ENCODE measurements around the gene SIAH3.
A peak's percentile ranks its signal among the peaks of the same experiment; 100 is the strongest.

The SIAH3 gene

GRCh38 chr13:45861322-45861721 lies 9.8 kb upstream of the SIAH3 start:
- Histone ChIP-seq H3K9me3 (ENCODE audit: control insufficient read depth, low read length) (peaks cover 16% of the 10 kb centered on the region), H3K9ac (ENCODE audit: low read length) (no peak overlapping the region), H3K4me1 (ENCODE audit: control insufficient read depth, insufficient read depth, low read length) (no peaks in the 10 kb centered on the region), H3K27me3 (replicated peaks; ENCODE audit: control insufficient read depth, insufficient read depth, low read length) (peaks cover 53% of the 10 kb centered on the region), H3K36me3 (ENCODE audit: control insufficient read depth, insufficient read depth, low read length, severe bottlenecking) (no peaks in the 10 kb centered on the region), H3K4me3 (ENCODE audit: low read length) (no peak overlapping the region)
- peak; percentile 6 for DNase-seq (ENCODE audit: low read depth)

GRCh38 chr13:45860240-45860639 lies 8.7 kb upstream of the SIAH3 start:
- DNase-seq (ENCODE audit: low read depth) = no peak
- Histone ChIP-seq H3K4me1 (ENCODE audit: control insufficient read depth, insufficient read depth, low read length) (no peaks in the 10 kb centered on the region), H3K9me3 (ENCODE audit: control insufficient read depth, low read length) (peaks cover 19% of the 10 kb centered on the region), H3K36me3 (ENCODE audit: control insufficient read depth, insufficient read depth, low read length, severe bottlenecking) (no peaks in the 10 kb centered on the region), H3K9ac (ENCODE audit: low read length) (no peak overlapping the region), H3K4me3 (ENCODE audit: low read length) (no peak overlapping the region), H3K27me3 (replicated peaks; ENCODE audit: control insufficient read depth, insufficient read depth, low read length) (peaks cover 60% of the 10 kb centered on the region)

- H3K36me3 ChIP-seq (ENCODE audit: control insufficient read depth, insufficient read depth, low read length, severe bottlenecking) = no peaks in the 10 kb centered on the region
- peaks cover 60% of the 10 kb centered on the region for H3K27me3 ChIP-seq (replicated peaks; ENCODE audit: control insufficient read depth, insufficient read depth, low read length)
- H3K4me1 ChIP-seq (ENCODE audit: control insufficient read depth, insufficient read depth, low read length) = no peaks in the 10 kb centered on the region
- H3K4me3 ChIP-seq (ENCODE audit: low read length) = no peak overlapping the region
- DNase-seq (ENCODE audit: low read depth) = no peak
- H3K9ac ChIP-seq (ENCODE audit: low read length) = no peak overlapping the region
- peaks cover 25% of the 10 kb centered on the region for H3K9me3 ChIP-seq (ENCODE audit: control insufficient read depth, low read length)
Measured at GRCh38 chr13:45859705-45860104, 8.2 kb upstream of the SIAH3 start.

- no peaks in the 10 kb centered on the region for H3K36me3 ChIP-seq (ENCODE audit: control insufficient read depth, insufficient read depth, low read length, severe bottlenecking)
- peaks cover 90% of the 10 kb centered on the region for H3K27me3 ChIP-seq (replicated peaks; ENCODE audit: control insufficient read depth, insufficient read depth, low read length)
- no peak for DNase-seq (ENCODE audit: low read depth)
- H3K9ac ChIP-seq (ENCODE audit: low read length) = no peak overlapping the region
- no peak overlapping the region for H3K4me3 ChIP-seq (ENCODE audit: low read length)
- peaks cover 19% of the 10 kb centered on the region for H3K9me3 ChIP-seq (ENCODE audit: control insufficient read depth, low read length)
- peaks cover 13% of the 10 kb centered on the region for H3K4me1 ChIP-seq (ENCODE audit: control insufficient read depth, insufficient read depth, low read length)
Measured at GRCh38 chr13:45852494-45852893, 941 bp upstream of the SIAH3 start.

- peak overlapping the region; percentile 67 for H3K4me3 ChIP-seq (ENCODE audit: low read length)
- no peak overlapping the region for H3K9ac ChIP-seq (ENCODE audit: low read length)
- peaks cover 13% of the 10 kb centered on the region for H3K4me1 ChIP-seq (ENCODE audit: control insufficient read depth, insufficient read depth, low read length)
- H3K27me3 ChIP-seq (replicated peaks; ENCODE audit: control insufficient read depth, insufficient read depth, low read length) = peaks cover 95% of the 10 kb centered on the region
- peaks cover 19% of the 10 kb centered on the region for H3K9me3 ChIP-seq (ENCODE audit: control insufficient read depth, low read length)
- H3K36me3 ChIP-seq (ENCODE audit: control insufficient read depth, insufficient read depth, low read length, severe bottlenecking) = no peaks in the 10 kb centered on the region
- no peak for DNase-seq (ENCODE audit: low read depth)
Measured at GRCh38 chr13:45851956-45852355, 403 bp upstream of the SIAH3 start.

- Histone ChIP-seq H3K9ac (ENCODE audit: low read length) (no peak overlapping the region), H3K9me3 (ENCODE audit: control insufficient read depth, low read length) (peaks cover 14% of the 10 kb centered on the region), H3K36me3 (ENCODE audit: control insufficient read depth, insufficient read depth, low read length, severe bottlenecking) (no peaks in the 10 kb centered on the region), H3K4me3 (ENCODE audit: low read length) (no peak overlapping the region), H3K27me3 (replicated peaks; ENCODE audit: control insufficient read depth, insufficient read depth, low read length) (peaks cover 93% of the 10 kb centered on the region), H3K4me1 (ENCODE audit: control insufficient read depth, insufficient read depth, low read length) (peaks cover 13% of the 10 kb centered on the region)
- DNase-seq (ENCODE audit: low read depth) = no peak
Measured at GRCh38 chr13:45850027-45850613, 1.4 kb downstream of the SIAH3 start.

- peaks cover 93% of the 10 kb centered on the region for H3K27me3 ChIP-seq (replicated peaks; ENCODE audit: control insufficient read depth, insufficient read depth, low read length)
- peaks cover 7% of the 10 kb centered on the region for H3K9me3 ChIP-seq (ENCODE audit: control insufficient read depth, low read length)
- H3K4me3 ChIP-seq (ENCODE audit: low read length) = no peak overlapping the region
- H3K9ac ChIP-seq (ENCODE audit: low read length) = no peak overlapping the region
- H3K4me1 ChIP-seq (ENCODE audit: control insufficient read depth, insufficient read depth, low read length) = peaks cover 13% of the 10 kb centered on the region
- no peak for DNase-seq (ENCODE audit: low read depth)
- no peaks in the 10 kb centered on the region for H3K36me3 ChIP-seq (ENCODE audit: control insufficient read depth, insufficient read depth, low read length, severe bottlenecking)
Measured at GRCh38 chr13:45849408-45849807, 2.1 kb downstream of the SIAH3 start.

- no peak for DNase-seq (ENCODE audit: low read depth)
- H3K36me3 ChIP-seq (ENCODE audit: control insufficient read depth, insufficient read depth, low read length, severe bottlenecking) = no peaks in the 10 kb centered on the region
- H3K27me3 ChIP-seq (replicated peaks; ENCODE audit: control insufficient read depth, insufficient read depth, low read length) = peaks cover 88% of the 10 kb centered on the region
Measured at GRCh38 chr13:45847554-45848224, 3.9 kb downstream of the SIAH3 start.

GRCh38 chr13:45846681-45847080 lies 4.9 kb downstream of the SIAH3 start:
- DNase-seq (ENCODE audit: low read depth) = no peak
- Histone ChIP-seq H3K36me3 (ENCODE audit: control insufficient read depth, insufficient read depth, low read length, severe bottlenecking) (no peaks in the 10 kb centered on the region), H3K4me3 (ENCODE audit: low read length) (no peak overlapping the region), H3K9ac (ENCODE audit: low read length) (no peak overlapping the region), H3K27me3 (replicated peaks; ENCODE audit: control insufficient read depth, insufficient read depth, low read length) (peaks cover 87% of the 10 kb centered on the region), H3K4me1 (ENCODE audit: control insufficient read depth, insufficient read depth, low read length) (peaks cover 13% of the 10 kb centered on the region), H3K9me3 (ENCODE audit: control insufficient read depth, low read length) (no peaks in the 10 kb centered on the region)

More at GRCh38 chr13:45847554-45848224, 3.9 kb downstream of the SIAH3 start:
- Histone ChIP-seq H3K9me3 (ENCODE audit: control insufficient read depth, low read length) (no peaks in the 10 kb centered on the region), H3K9ac (ENCODE audit: low read length) (no peak overlapping the region), H3K4me3 (ENCODE audit: low read length) (no peak overlapping the region), H3K4me1 (ENCODE audit: control insufficient read depth, insufficient read depth, low read length) (peaks cover 13% of the 10 kb centered on the region)

GRCh38 chr13:45838171-45838745 lies 13.3 kb downstream of the SIAH3 start:
- Histone ChIP-seq H3K36me3 (ENCODE audit: control insufficient read depth, insufficient read depth, low read length, severe bottlenecking) (no peaks in the 10 kb centered on the region), H3K9ac (ENCODE audit: low read length) (no peak overlapping the region), H3K4me1 (ENCODE audit: control insufficient read depth, insufficient read depth, low read length) (peaks cover 15% of the 10 kb centered on the region), H3K9me3 (ENCODE audit: control insufficient read depth, low read length) (no peaks in the 10 kb centered on the region), H3K4me3 (ENCODE audit: low read length) (no peak overlapping the region), H3K27me3 (replicated peaks; ENCODE audit: control insufficient read depth, insufficient read depth, low read length) (peaks cover 27% of the 10 kb centered on the region)
- no peak for DNase-seq (ENCODE audit: low read depth)

- peaks cover 20% of the 10 kb centered on the region for H3K27me3 ChIP-seq (replicated peaks; ENCODE audit: control insufficient read depth, insufficient read depth, low read length)
- H3K4me3 ChIP-seq (ENCODE audit: low read length) = no peak overlapping the region
- H3K9ac ChIP-seq (ENCODE audit: low read length) = no peak overlapping the region
- H3K36me3 ChIP-seq (ENCODE audit: control insufficient read depth, insufficient read depth, low read length, severe bottlenecking) = no peaks in the 10 kb centered on the region
- no peak for DNase-seq (ENCODE audit: low read depth)
- peaks cover 15% of the 10 kb centered on the region for H3K4me1 ChIP-seq (ENCODE audit: control insufficient read depth, insufficient read depth, low read length)
- H3K9me3 ChIP-seq (ENCODE audit: control insufficient read depth, low read length) = no peaks in the 10 kb centered on the region
Measured at GRCh38 chr13:45837111-45837510, 14.4 kb downstream of the SIAH3 start.

Measured in adipocyte (in vitro differentiated cells).